Testis (tissue), 3 donors: Measurements from ENCODE around the gene LEPROT. TPM values are rescaled to one million over a fixed set of nuclear protein-coding genes. Genes with fewer than 3 reads are reported as not detected.

Experiments used
- DNase-seq: peaks from one replicate; pipeline ENCODE4 v3.0.0-alpha.2; 2019
- H3K27ac ChIP-seq, 2 donors: fragments of 200-600 bp; sonication (generic); one replicate each; pipeline ENCODE4 v1.5.1; 2019
- H3K27me3 ChIP-seq: fragments of 200-600 bp; sonication (generic); one replicate; pipeline ENCODE4 v1.5.1; 2019
- H3K36me3 ChIP-seq: fragments of 200-600 bp; sonication (generic); one replicate; pipeline ENCODE4 v1.5.1; 2017; ENCODE audit warnings: low read depth; ENCODE audit errors: missing control alignments
- H3K4me1 ChIP-seq: fragments of 200-600 bp; sonication (generic); one replicate; pipeline ENCODE4 v1.5.1; 2019
- H3K4me3 ChIP-seq, 2 donors: fragments of 200-600 bp; sonication (generic); one replicate each; pipeline ENCODE4 v1.5.1; 2017 to 2019
- H3K9me3 ChIP-seq: fragments of 200-600 bp; sonication (generic); one replicate; pipeline ENCODE4 v1.5.1; 2017
- POLR2A ChIP-seq: fragments of 450-650 bp; IDR thresholded peaks from one replicate; pipeline ENCODE4 v1.6.1; 2017; ENCODE audit warnings: antibody characterized with exemption, mild to moderate bottlenecking, moderate library complexity
- WGBS, 2 donors: methylation state at CpG; one replicate each; pipeline ENCODE4 v1.1.5; 2018; 5-methylcytosine and 5-hydroxymethylcytosine counted together
- intact Hi-C: fragments of 100-400 bp; cut with DNase I; formaldehyde crosslinking; loops from one replicate; pipeline ENCODE4 v1.15.1; 2023; ENCODE audit warnings: low total_unique reads
- polyA plus RNA-seq: library from polyadenylated mRNA; stranded (reverse); fragments of 350-450 nt; fragmentation: Illumina TruSeq; extraction: RNeasy Lipid Tissue Mini Kit (QIAGEN cat#74804); gene quantifications from one replicate; pipeline ENCODE4 v1.2.3, GENCODE V29; 2014; ENCODE audit warnings: low read depth, low replicate concordance; ENCODE audit not compliant: insufficient read depth
- total RNA-seq, 2 donors: library from RNA; depleted of rRNA; stranded (reverse); fragments of >200 nt; gene quantifications; one replicate each; pipeline ENCODE4 v1.2.3, GENCODE V29; 2016
- TF ChIP-seq, protein P1 (sequence below), 3 experiments: fragments of 450-650 bp in 2 of 3; fragments of 200-600 bp in 1 of 3; sonication (generic) in 1 of 3; IDR thresholded peaks; one replicate each; pipeline ENCODE4 v1.5.1; 2016 to 2019; ENCODE audit warnings: antibody characterized with exemption in 3 of 3, mild to moderate bottlenecking in 2 of 3, moderate library complexity in 1 of 3

LEPROT gene
- total and polyA plus RNA-seq, 3 donors from 2014 or later = 38.0 to 58.0 (median 55.0) TPM

- peak overlapping the region; percentile 94 to 98 for H3K27ac ChIP-seq
- peak; percentile 60 for DNase-seq
- no peaks in the 10 kb centered on the region for H3K9me3 ChIP-seq
- intact Hi-C loops = no loop called here
- WGBS, 2 donors = 75 to 86% methylated on average over 12 of the region's 12 CpGs
- H3K36me3 ChIP-seq = no peaks in the 10 kb centered on the region
- H3K4me3 ChIP-seq = no peak overlapping the region
- no peaks in the 10 kb centered on the region for H3K27me3 ChIP-seq
- H3K4me1 ChIP-seq = peaks cover 25% of the 10 kb centered on the region
- TF ChIP-seq, protein P1, sequence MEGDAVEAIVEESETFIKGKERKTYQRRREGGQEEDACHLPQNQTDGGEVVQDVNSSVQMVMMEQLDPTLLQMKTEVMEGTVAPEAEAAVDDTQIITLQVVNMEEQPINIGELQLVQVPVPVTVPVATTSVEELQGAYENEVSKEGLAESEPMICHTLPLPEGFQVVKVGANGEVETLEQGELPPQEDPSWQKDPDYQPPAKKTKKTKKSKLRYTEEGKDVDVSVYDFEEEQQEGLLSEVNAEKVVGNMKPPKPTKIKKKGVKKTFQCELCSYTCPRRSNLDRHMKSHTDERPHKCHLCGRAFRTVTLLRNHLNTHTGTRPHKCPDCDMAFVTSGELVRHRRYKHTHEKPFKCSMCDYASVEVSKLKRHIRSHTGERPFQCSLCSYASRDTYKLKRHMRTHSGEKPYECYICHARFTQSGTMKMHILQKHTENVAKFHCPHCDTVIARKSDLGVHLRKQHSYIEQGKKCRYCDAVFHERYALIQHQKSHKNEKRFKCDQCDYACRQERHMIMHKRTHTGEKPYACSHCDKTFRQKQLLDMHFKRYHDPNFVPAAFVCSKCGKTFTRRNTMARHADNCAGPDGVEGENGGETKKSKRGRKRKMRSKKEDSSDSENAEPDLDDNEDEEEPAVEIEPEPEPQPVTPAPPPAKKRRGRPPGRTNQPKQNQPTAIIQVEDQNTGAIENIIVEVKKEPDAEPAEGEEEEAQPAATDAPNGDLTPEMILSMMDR (IDR thresholded peaks at IDR 0.05) = no peak
- no peak for TF ChIP-seq POLR2A
Measured at GRCh38 chr1:65422241-65423203, 2.1 kb downstream of the LEPROT start.

DNA sequence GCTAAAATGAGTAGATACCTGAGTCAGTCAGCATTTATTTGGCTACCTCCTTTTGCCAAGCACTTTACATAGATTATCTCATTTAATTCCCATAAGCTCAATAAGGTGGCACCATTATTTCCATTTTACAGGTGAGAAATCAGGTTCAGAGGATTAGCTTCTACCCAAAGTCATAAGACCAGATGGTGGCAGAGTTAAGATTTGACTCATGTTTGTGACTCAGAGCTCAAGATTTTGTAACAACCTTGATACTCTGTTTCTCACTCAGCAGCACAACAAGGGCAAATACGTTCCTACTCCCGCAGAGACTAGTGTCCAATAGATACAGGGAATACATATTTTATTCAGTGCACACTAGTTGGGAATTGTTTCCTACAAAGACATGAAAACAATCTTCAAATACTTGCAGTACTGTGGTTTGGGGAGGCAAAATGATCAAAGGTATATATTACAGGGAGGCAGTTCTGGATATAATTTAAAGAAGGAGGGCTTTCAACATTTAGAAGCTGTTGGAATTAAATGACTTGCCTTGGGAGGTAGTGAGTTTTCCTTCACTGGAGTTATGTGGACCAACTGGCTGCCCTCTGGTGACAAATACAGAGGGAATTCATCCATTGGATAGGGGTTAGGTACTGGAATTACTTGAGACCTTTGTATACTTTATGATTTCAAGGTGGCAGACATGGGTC lies 3.6 kb downstream of the LEPROT start:
- intact Hi-C loops = no loop called here
- no peak overlapping the region for H3K4me3 ChIP-seq

GRCh38 chr1:65424573-65424889 lies 4.1 kb downstream of the LEPROT start:
- no peaks in the 10 kb centered on the region for H3K36me3 ChIP-seq
- no peak for DNase-seq
- intact Hi-C loops = no loop called here
- no peak overlapping the region for H3K4me3 ChIP-seq
- no peaks in the 10 kb centered on the region for H3K27me3 ChIP-seq
- 55 to 81% methylated on average over 1 of the region's 1 CpG for WGBS, 2 donors
- no peaks in the 10 kb centered on the region for H3K9me3 ChIP-seq
- H3K4me1 ChIP-seq = peaks cover 25% of the 10 kb centered on the region
- TF ChIP-seq, protein P1 (IDR thresholded peaks at IDR 0.05) = no peak
- TF ChIP-seq POLR2A = no peak
- H3K27ac ChIP-seq = peak overlapping the region; percentile 94 to 98

More for the DNA sequence above, 3.6 kb downstream of the LEPROT start:
- H3K27ac ChIP-seq = peak overlapping the region; percentile 94 to 98
- H3K9me3 ChIP-seq = no peaks in the 10 kb centered on the region
- H3K36me3 ChIP-seq = no peaks in the 10 kb centered on the region
- TF ChIP-seq POLR2A = no peak
- TF ChIP-seq, protein P1 (IDR thresholded peaks at IDR 0.05) = no peak
- DNase-seq = peak; percentile 58
- peaks cover 25% of the 10 kb centered on the region for H3K4me1 ChIP-seq
- H3K27me3 ChIP-seq = no peaks in the 10 kb centered on the region
- WGBS, 2 donors = 33 to 41% methylated on average over 2 of the region's 2 CpGs

GRCh38 chr1:65425006-65425405 lies 4.5 kb downstream of the LEPROT start:
- H3K9me3 ChIP-seq = no peaks in the 10 kb centered on the region
- H3K27ac ChIP-seq = peak overlapping the region; percentile 94 to 98
- TF ChIP-seq, protein P1 (IDR thresholded peaks at IDR 0.05) = no peak
- no peak for TF ChIP-seq POLR2A
- H3K4me1 ChIP-seq = peaks cover 25% of the 10 kb centered on the region
- DNase-seq = no peak
- H3K4me3 ChIP-seq = no peak overlapping the region
- H3K27me3 ChIP-seq = no peaks in the 10 kb centered on the region
- 95 to 97% methylated on average over 2 of the region's 2 CpGs for WGBS, 2 donors
- intact Hi-C loops = no loop called here
- no peaks in the 10 kb centered on the region for H3K36me3 ChIP-seq
